Measurements from ENCODE around the gene ATP11A.

Gene ATP11A

DNA sequence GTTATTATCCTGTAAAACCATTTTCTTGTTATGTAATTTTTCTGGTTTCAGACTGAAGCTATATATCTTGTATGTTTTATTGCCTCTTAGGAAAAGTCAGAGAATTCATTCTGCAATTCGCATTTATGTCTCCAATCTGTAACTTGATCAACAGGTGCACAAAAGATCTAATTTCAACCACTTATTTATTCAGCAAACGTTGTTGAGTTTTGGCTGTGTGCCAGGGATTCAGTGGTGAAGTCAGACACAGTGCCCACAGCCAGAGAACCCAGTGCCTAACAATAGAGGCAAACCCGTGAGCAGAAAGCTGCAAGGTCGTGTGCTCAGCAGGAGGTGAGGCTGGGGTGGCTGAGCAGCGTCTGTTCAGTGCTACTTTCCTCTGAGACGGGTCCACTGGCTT, 159.7 kb downstream of the ATP11A start:
- H3K4ac ChIP-seq (ENCODE audit: low read depth, low read length): no peak overlapping the region
- H3K4me1 ChIP-seq (ENCODE audit: control insufficient read depth, low read depth, low read length): no peaks in the 10 kb centered on the region
- no peak overlapping the region for H3K4me3 ChIP-seq (ENCODE audit: low read length)
- no peak overlapping the region for H3K27ac ChIP-seq (ENCODE audit: low read depth, low read length)
- H2BK15ac ChIP-seq (replicated peaks; ENCODE audit: low read depth): no peak overlapping the region
- no peaks in the 10 kb centered on the region for H3K79me1 ChIP-seq (ENCODE audit: low read length)
- no peak overlapping the region for H4K5ac ChIP-seq (ENCODE audit: low read length)
- H2BK5ac ChIP-seq (ENCODE audit: low read length): no peak overlapping the region
- no peaks in the 10 kb centered on the region for H3K36me3 ChIP-seq (ENCODE audit: control insufficient read depth, insufficient read depth, low read length)
- H3K4me2 ChIP-seq (ENCODE audit: low read length): no peak overlapping the region
- no peak overlapping the region for H3K9ac ChIP-seq (ENCODE audit: low read length)
- H2AK5ac ChIP-seq (ENCODE audit: low read length): no peak overlapping the region
- H4K8ac ChIP-seq (ENCODE audit: low read depth, low read length): no peak overlapping the region
- WGBS (ENCODE audit: extremely low coverage, insufficient coverage, low lambda C conversion rate): no CpG with 5 or more reads among the region's 6 CpGs
- DNase-seq: no peak
- no peaks in the 10 kb centered on the region for H3K27me3 ChIP-seq (ENCODE audit: insufficient read depth, low read length, poor library complexity)
- no peak overlapping the region for H3K18ac ChIP-seq (ENCODE audit: low read length)
- H2BK120ac ChIP-seq (ENCODE audit: low read depth, low read length): no peak overlapping the region
- H3K23ac ChIP-seq (ENCODE audit: low read length): no peak overlapping the region
- H3K56ac ChIP-seq (ENCODE audit: low read length): no peak overlapping the region
- no peaks in the 10 kb centered on the region for H3K79me2 ChIP-seq (ENCODE audit: control insufficient read depth, insufficient read depth, low read length)

DNA sequence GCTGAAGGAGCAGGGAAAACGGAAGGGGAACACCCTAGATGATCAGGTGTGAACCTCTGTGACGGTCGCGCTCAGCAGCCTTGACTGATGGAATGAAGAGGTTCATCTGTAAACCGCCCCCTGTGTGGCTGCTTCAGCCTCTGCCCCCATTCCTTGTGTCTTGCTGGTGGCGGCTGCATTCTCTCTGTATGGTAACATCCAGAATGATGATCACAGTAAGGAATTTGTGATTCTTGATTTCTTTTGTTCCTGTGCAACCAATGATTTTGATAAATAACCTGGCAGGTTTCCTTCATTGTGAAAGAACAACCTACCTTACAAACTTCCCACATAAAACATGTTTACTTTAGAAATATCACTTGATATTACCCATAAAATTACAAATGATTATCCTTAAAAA, 160.4 kb downstream of the ATP11A start:
- no peaks in the 10 kb centered on the region for H3K36me3 ChIP-seq (ENCODE audit: control insufficient read depth, insufficient read depth, low read length)
- no peak for DNase-seq
- no peak overlapping the region for H3K4ac ChIP-seq (ENCODE audit: low read depth, low read length)
- H3K4me1 ChIP-seq (ENCODE audit: control insufficient read depth, low read depth, low read length): no peaks in the 10 kb centered on the region
- H4K8ac ChIP-seq (ENCODE audit: low read depth, low read length): no peak overlapping the region
- no peak overlapping the region for H2AK5ac ChIP-seq (ENCODE audit: low read length)
- H3K56ac ChIP-seq (ENCODE audit: low read length): no peak overlapping the region
- no peak overlapping the region for H3K23ac ChIP-seq (ENCODE audit: low read length)
- no peak overlapping the region for H3K27ac ChIP-seq (ENCODE audit: low read depth, low read length)
- H3K27me3 ChIP-seq (ENCODE audit: insufficient read depth, low read length, poor library complexity): no peaks in the 10 kb centered on the region
- no peak overlapping the region for H2BK120ac ChIP-seq (ENCODE audit: low read depth, low read length)
- no peaks in the 10 kb centered on the region for H3K79me2 ChIP-seq (ENCODE audit: control insufficient read depth, insufficient read depth, low read length)
- no peaks in the 10 kb centered on the region for H3K79me1 ChIP-seq (ENCODE audit: low read length)
- no peak overlapping the region for H4K5ac ChIP-seq (ENCODE audit: low read length)
- no peak overlapping the region for H3K4me2 ChIP-seq (ENCODE audit: low read length)
- no peak overlapping the region for H3K9ac ChIP-seq (ENCODE audit: low read length)
- no peak overlapping the region for H3K4me3 ChIP-seq (ENCODE audit: low read length)
- H2BK5ac ChIP-seq (ENCODE audit: low read length): no peak overlapping the region
- no peak overlapping the region for H3K18ac ChIP-seq (ENCODE audit: low read length)
- no CpG with 5 or more reads among the region's 6 CpGs for WGBS (ENCODE audit: extremely low coverage, insufficient coverage, low lambda C conversion rate)
- no peak overlapping the region for H2BK15ac ChIP-seq (replicated peaks; ENCODE audit: low read depth)

DNA sequence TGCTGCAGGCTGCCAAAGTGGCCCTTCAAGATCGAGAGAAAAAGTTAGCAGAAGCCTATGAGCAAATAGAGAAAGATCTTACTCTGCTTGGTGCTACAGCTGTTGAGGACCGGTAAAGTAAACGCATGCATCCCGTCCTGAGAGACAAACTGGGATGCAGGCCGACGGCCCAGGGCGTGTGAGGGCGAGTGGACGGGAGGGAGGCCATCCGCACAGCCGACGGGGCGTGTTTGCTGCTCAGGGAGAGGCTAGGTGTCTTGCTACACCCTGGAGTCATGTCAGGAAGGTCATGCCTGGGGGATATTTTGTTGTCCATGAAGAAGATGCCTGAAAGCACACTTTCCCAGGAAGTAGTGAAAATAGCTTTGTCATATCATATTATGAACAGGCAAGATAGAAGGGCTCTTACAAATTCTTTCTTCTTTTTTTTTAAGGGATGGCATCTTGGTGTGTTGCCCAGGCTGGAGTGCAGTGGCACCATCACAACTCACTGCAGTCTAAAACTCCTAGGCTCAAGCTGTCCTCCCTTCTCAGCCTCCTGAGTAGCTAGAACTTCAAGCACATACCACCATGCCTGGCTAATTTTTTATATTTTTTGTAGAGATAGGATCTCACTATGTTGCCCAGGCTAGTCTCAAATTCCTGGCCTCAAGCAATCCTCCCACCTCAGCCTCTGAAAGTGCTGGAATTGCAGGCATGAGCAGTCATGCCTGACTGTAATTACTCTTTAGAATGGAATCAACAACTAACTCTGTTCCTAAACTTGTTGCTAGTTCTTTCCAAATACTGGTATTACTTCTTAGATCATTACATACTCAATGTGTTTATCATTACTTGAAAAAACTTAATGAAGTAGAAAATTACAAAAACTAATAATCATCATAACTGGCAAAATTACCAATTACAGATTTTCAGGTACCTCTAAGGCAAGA, 161.5 kb downstream of the ATP11A start:
- Histone ChIP-seq H3K27ac (ENCODE audit: low read depth, low read length) (no peak overlapping the region), H2BK15ac (replicated peaks; ENCODE audit: low read depth) (no peak overlapping the region), H3K9ac (ENCODE audit: low read length) (no peak overlapping the region), H3K18ac (ENCODE audit: low read length) (no peak overlapping the region), H2AK5ac (ENCODE audit: low read length) (no peak overlapping the region), H4K8ac (ENCODE audit: low read depth, low read length) (no peak overlapping the region), H3K79me2 (ENCODE audit: control insufficient read depth, insufficient read depth, low read length) (no peaks in the 10 kb centered on the region), H3K56ac (ENCODE audit: low read length) (no peak overlapping the region), H3K4ac (ENCODE audit: low read depth, low read length) (no peak overlapping the region), H3K23ac (ENCODE audit: low read length) (no peak overlapping the region), H3K4me1 (ENCODE audit: control insufficient read depth, low read depth, low read length) (no peaks in the 10 kb centered on the region), H2BK120ac (ENCODE audit: low read depth, low read length) (no peak overlapping the region), H3K4me3 (ENCODE audit: low read length) (no peak overlapping the region), H3K4me2 (ENCODE audit: low read length) (no peak overlapping the region), H3K79me1 (ENCODE audit: low read length) (no peaks in the 10 kb centered on the region), H4K5ac (ENCODE audit: low read length) (no peak overlapping the region), H2BK5ac (ENCODE audit: low read length) (no peak overlapping the region), H3K36me3 (ENCODE audit: control insufficient read depth, insufficient read depth, low read length) (peaks cover 2% of the 10 kb centered on the region), H3K27me3 (ENCODE audit: insufficient read depth, low read length, poor library complexity) (no peaks in the 10 kb centered on the region)
- no peak for DNase-seq
- no CpG with 5 or more reads among the region's 13 CpGs for WGBS (ENCODE audit: extremely low coverage, insufficient coverage, low lambda C conversion rate)

DNA sequence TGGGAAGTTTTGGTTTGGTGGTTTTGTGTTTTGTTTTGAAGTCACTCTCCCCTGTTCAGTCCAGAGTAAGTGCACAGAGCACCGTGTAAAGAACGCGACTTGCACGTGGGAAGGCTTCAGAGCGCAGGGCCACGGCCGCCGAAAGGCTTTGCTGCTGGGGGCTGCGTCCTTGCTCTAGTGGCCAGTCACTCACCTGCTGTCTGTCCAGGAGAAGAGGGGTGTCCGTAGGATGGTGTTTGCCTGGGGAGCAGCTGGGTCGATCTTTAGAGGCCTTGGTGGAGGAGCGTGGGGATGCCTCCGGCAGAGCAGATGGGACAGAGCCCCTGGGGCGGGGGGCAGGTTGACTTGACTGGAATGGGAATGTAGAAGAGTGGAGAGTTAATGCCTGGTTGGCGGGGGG, 162.6 kb downstream of the ATP11A start:
- Histone ChIP-seq H3K36me3 (ENCODE audit: control insufficient read depth, insufficient read depth, low read length) (peaks cover 4% of the 10 kb centered on the region), H3K79me2 (ENCODE audit: control insufficient read depth, insufficient read depth, low read length) (no peaks in the 10 kb centered on the region), H2BK120ac (ENCODE audit: low read depth, low read length) (no peak overlapping the region), H4K8ac (ENCODE audit: low read depth, low read length) (no peak overlapping the region), H3K23ac (ENCODE audit: low read length) (no peak overlapping the region), H2AK5ac (ENCODE audit: low read length) (no peak overlapping the region), H3K18ac (ENCODE audit: low read length) (no peak overlapping the region), H4K5ac (ENCODE audit: low read length) (no peak overlapping the region), H2BK15ac (replicated peaks; ENCODE audit: low read depth) (no peak overlapping the region), H3K56ac (ENCODE audit: low read length) (no peak overlapping the region), H3K4ac (ENCODE audit: low read depth, low read length) (no peak overlapping the region), H3K27me3 (ENCODE audit: insufficient read depth, low read length, poor library complexity) (no peaks in the 10 kb centered on the region), H2BK5ac (ENCODE audit: low read length) (no peak overlapping the region), H3K4me2 (ENCODE audit: low read length) (no peak overlapping the region), H3K4me1 (ENCODE audit: control insufficient read depth, low read depth, low read length) (no peaks in the 10 kb centered on the region), H3K27ac (ENCODE audit: low read depth, low read length) (no peak overlapping the region), H3K79me1 (ENCODE audit: low read length) (no peaks in the 10 kb centered on the region), H3K4me3 (ENCODE audit: low read length) (no peak overlapping the region), H3K9ac (ENCODE audit: low read length) (no peak overlapping the region)
- no peak for DNase-seq
- no CpG with 5 or more reads among the region's 15 CpGs for WGBS (ENCODE audit: extremely low coverage, insufficient coverage, low lambda C conversion rate)

DNA sequence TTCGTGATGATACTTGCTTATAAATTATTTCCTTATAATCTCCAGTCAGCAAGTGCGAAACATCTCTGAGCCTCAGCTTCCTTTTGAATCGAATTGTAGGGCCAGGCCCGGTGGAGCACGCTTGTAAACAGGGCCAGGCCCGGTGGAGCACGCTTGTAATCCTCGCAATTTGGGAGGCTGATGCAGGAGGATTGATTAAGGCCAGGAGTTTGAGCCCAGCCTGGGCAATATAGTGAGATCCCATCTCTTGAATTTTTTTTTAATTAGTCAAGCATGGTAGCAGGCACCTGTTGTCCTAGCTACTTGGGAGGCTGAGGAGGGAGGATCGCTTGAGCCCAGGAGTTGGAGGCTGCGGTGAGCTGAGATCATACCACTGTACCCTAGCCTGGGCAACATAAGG, 163.0 kb downstream of the ATP11A start:
- Histone ChIP-seq H4K5ac (ENCODE audit: low read length) (no peak overlapping the region), H3K56ac (ENCODE audit: low read length) (no peak overlapping the region), H3K4ac (ENCODE audit: low read depth, low read length) (no peak overlapping the region), H3K23ac (ENCODE audit: low read length) (no peak overlapping the region), H3K36me3 (ENCODE audit: control insufficient read depth, insufficient read depth, low read length) (peaks cover 4% of the 10 kb centered on the region), H2BK15ac (replicated peaks; ENCODE audit: low read depth) (no peak overlapping the region), H2BK120ac (ENCODE audit: low read depth, low read length) (no peak overlapping the region), H2BK5ac (ENCODE audit: low read length) (no peak overlapping the region), H3K4me3 (ENCODE audit: low read length) (no peak overlapping the region), H3K9ac (ENCODE audit: low read length) (no peak overlapping the region), H4K8ac (ENCODE audit: low read depth, low read length) (no peak overlapping the region), H3K79me2 (ENCODE audit: control insufficient read depth, insufficient read depth, low read length) (no peaks in the 10 kb centered on the region), H3K27me3 (ENCODE audit: insufficient read depth, low read length, poor library complexity) (no peaks in the 10 kb centered on the region), H3K18ac (ENCODE audit: low read length) (no peak overlapping the region), H3K79me1 (ENCODE audit: low read length) (no peaks in the 10 kb centered on the region), H3K27ac (ENCODE audit: low read depth, low read length) (no peak overlapping the region), H3K4me2 (ENCODE audit: low read length) (no peak overlapping the region), H2AK5ac (ENCODE audit: low read length) (no peak overlapping the region), H3K4me1 (ENCODE audit: control insufficient read depth, low read depth, low read length) (no peaks in the 10 kb centered on the region)
- no peak for DNase-seq
- no CpG with 5 or more reads among the region's 10 CpGs for WGBS (ENCODE audit: extremely low coverage, insufficient coverage, low lambda C conversion rate)

DNA sequence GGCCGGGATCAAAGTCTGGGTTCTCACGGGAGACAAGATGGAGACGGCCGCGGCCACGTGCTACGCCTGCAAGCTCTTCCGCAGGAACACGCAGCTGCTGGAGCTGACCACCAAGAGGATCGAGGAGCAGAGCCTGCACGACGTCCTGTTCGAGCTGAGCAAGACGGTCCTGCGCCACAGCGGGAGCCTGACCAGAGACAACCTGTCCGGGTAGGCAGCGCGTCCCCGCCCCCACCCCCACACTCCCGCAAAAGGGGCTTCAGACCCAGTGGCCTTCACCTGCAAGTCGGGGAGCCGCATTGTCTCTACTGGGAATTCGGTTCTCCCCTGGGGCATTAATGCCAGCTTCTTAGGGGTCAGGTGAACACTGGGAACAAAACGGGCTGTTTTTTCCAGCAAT, 164.5 kb downstream of the ATP11A start:
- no CpG with 5 or more reads among the region's 25 CpGs for WGBS (ENCODE audit: extremely low coverage, insufficient coverage, low lambda C conversion rate)
- no peak overlapping the region for H2BK15ac ChIP-seq (replicated peaks; ENCODE audit: low read depth)

More for the DNA sequence above, 164.5 kb downstream of the ATP11A start:
- H3K18ac ChIP-seq (ENCODE audit: low read length): no peak overlapping the region
- H3K56ac ChIP-seq (ENCODE audit: low read length): no peak overlapping the region
- no peak overlapping the region for H3K4ac ChIP-seq (ENCODE audit: low read depth, low read length)
- H2BK120ac ChIP-seq (ENCODE audit: low read depth, low read length): no peak overlapping the region
- H3K4me1 ChIP-seq (ENCODE audit: control insufficient read depth, low read depth, low read length): no peaks in the 10 kb centered on the region
- no peaks in the 10 kb centered on the region for H3K79me2 ChIP-seq (ENCODE audit: control insufficient read depth, insufficient read depth, low read length)
- H3K27ac ChIP-seq (ENCODE audit: low read depth, low read length): no peak overlapping the region
- no peak overlapping the region for H3K9ac ChIP-seq (ENCODE audit: low read length)
- H3K23ac ChIP-seq (ENCODE audit: low read length): no peak overlapping the region
- no peaks in the 10 kb centered on the region for H3K79me1 ChIP-seq (ENCODE audit: low read length)
- DNase-seq: no peak
- no peak overlapping the region for H2AK5ac ChIP-seq (ENCODE audit: low read length)
- no peak overlapping the region for H4K5ac ChIP-seq (ENCODE audit: low read length)
- H3K36me3 ChIP-seq (ENCODE audit: control insufficient read depth, insufficient read depth, low read length): peaks cover 4% of the 10 kb centered on the region
- no peak overlapping the region for H4K8ac ChIP-seq (ENCODE audit: low read depth, low read length)
- H3K4me3 ChIP-seq (ENCODE audit: low read length): no peak overlapping the region
- H3K27me3 ChIP-seq (ENCODE audit: insufficient read depth, low read length, poor library complexity): no peaks in the 10 kb centered on the region
- no peak overlapping the region for H3K4me2 ChIP-seq (ENCODE audit: low read length)
- no peak overlapping the region for H2BK5ac ChIP-seq (ENCODE audit: low read length)
